Esophagus squamous epithelium (tissue), 5 donors: Measurements from ENCODE around the gene PCCA. TPM values are rescaled to one million over a fixed set of nuclear protein-coding genes. Genes with fewer than 3 reads are reported as not detected.

ENCODE experiments used
- DNase-seq: peaks from one replicate; lab custom pipeline; 2025; lab: John Stamatoyannopoulos, UW
- H3K27ac ChIP-seq, 4 donors: fragments of 200-600 bp; sonication (generic); one replicate each; pipeline ENCODE4 v1.5.1; 2016 to 2019; ENCODE audit warnings: mild to moderate bottlenecking in 1 of 4
- H3K27me3 ChIP-seq, 4 donors: fragments of 200-600 bp; sonication (generic); 1 replicate in 3 of 4; 2 replicates in 1 of 4; pipeline versions ENCODE4 v1.5.1 to v1.6.0; 2017 to 2021; ENCODE audit warnings: antibody characterized with exemption in 1 of 4
- H3K36me3 ChIP-seq, 3 donors: fragments of 200-600 bp; sonication (generic); one replicate each; pipeline ENCODE4 v1.5.1; 2016 to 2019
- H3K4me1 ChIP-seq, 3 donors: fragments of 200-600 bp; sonication (generic); one replicate each; pipeline ENCODE4 v1.5.1; 2017 to 2019
- H3K4me3 ChIP-seq, 4 donors: fragments of 200-600 bp; sonication (generic); 1 replicate in 3 of 4; 2 replicates in 1 of 4; pipeline ENCODE4 v1.5.1; 2016 to 2019; ENCODE audit warnings: mild to moderate bottlenecking in 2 of 4, moderate library complexity in 1 of 4
- H3K9me3 ChIP-seq, 3 donors: fragments of 200-600 bp; sonication (generic); one replicate each; pipeline ENCODE4 v1.5.1; 2016 to 2019
- POLR2A ChIP-seq, 4 donors: fragments of 450-650 bp; IDR thresholded peaks; one replicate each; pipeline ENCODE4 v1.6.1; 2017; ENCODE audit warnings: antibody characterized with exemption in 4 of 4, mild to moderate bottlenecking in 4 of 4, moderate library complexity in 3 of 4
- WGBS, 2 donors: methylation state at CpG; one replicate each; pipeline ENCODE4 v1.1.5; 2018; 5-methylcytosine and 5-hydroxymethylcytosine counted together
- intact Hi-C: fragments of 100-400 bp; cut with DNase I; formaldehyde crosslinking; loops from one replicate; pipeline ENCODE4 v1.15.0; 2022
- total RNA-seq, 4 donors: library from RNA; depleted of rRNA; stranded (reverse); fragments of >200 nt; gene quantifications; one replicate each; pipeline ENCODE4 v1.1.0, GENCODE V29; 2016
- TF ChIP-seq, protein P1 (sequence below), 6 experiments: fragments of 450-650 bp in 4 of 6; fragments of 200-600 bp in 2 of 6; sonication (generic) in 2 of 6; IDR thresholded peaks; one replicate each; pipeline ENCODE4 v1.5.1; 2016 to 2019; ENCODE audit warnings: antibody characterized with exemption in 6 of 6, mild to moderate bottlenecking in 4 of 6, moderate library complexity in 4 of 6
- donor health status: DM: yes; HTN: yes; CAD: no.

The PCCA gene
- total RNA-seq, 4 donors from 2014 or later: 21.5 to 46.5 (median 30.2) TPM

DNA sequence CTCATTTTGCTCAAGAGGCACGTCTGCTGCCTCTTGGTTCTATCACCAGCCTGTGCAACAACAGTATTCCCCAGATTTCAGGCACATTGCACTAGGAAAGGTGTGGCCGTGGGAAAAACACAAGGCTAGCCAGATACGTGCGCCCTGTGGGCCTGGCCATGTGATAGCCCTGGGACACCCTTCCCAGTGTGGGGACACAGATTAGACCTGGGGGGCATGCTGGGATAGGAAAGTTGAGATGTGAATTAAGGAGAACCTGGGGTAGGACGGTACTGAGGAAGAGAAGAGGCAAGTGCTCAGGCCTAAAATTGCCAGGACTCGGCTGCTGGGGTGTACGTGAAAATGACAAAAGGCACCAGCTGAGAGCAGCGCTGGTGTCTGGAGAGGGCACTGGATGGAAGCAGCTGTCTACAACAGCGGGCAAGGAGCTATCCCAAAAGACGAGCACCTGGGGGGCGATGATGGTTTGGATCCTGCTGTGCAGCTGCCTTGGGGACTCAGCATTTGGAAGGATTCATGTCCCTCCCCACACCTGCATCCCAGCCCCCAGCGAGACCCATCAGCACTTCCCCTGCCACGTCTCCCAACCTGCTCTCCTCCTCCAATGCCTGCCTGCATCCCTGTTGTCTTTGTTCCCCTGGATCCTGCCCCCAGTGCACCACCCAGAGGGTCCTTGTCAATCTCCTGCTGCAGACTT lies 445.4 kb downstream of the PCCA start:
- no peaks in the 10 kb centered on the region for H3K9me3 ChIP-seq
- H3K4me3 ChIP-seq: no peak overlapping the region
- intact Hi-C loops: no loop called here
- 91 to 92% methylated on average over 13 of the region's 13 CpGs for WGBS, 2 donors
- no peak overlapping the region for H3K27ac ChIP-seq
- H3K27me3 ChIP-seq: no peaks in the 10 kb centered on the region
- H3K4me1 ChIP-seq: peaks cover 0 to 9% (median 0%) of the 10 kb centered on the region in 3 donors
- no peak for DNase-seq
- peaks cover 0 to 39% (median 0%) of the 10 kb centered on the region in 3 donors for H3K36me3 ChIP-seq
- TF ChIP-seq, protein P1, sequence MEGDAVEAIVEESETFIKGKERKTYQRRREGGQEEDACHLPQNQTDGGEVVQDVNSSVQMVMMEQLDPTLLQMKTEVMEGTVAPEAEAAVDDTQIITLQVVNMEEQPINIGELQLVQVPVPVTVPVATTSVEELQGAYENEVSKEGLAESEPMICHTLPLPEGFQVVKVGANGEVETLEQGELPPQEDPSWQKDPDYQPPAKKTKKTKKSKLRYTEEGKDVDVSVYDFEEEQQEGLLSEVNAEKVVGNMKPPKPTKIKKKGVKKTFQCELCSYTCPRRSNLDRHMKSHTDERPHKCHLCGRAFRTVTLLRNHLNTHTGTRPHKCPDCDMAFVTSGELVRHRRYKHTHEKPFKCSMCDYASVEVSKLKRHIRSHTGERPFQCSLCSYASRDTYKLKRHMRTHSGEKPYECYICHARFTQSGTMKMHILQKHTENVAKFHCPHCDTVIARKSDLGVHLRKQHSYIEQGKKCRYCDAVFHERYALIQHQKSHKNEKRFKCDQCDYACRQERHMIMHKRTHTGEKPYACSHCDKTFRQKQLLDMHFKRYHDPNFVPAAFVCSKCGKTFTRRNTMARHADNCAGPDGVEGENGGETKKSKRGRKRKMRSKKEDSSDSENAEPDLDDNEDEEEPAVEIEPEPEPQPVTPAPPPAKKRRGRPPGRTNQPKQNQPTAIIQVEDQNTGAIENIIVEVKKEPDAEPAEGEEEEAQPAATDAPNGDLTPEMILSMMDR (IDR thresholded peaks at IDR 0.05): no peak
- TF ChIP-seq POLR2A (IDR thresholded peaks at IDR 0.05): no peak

DNA sequence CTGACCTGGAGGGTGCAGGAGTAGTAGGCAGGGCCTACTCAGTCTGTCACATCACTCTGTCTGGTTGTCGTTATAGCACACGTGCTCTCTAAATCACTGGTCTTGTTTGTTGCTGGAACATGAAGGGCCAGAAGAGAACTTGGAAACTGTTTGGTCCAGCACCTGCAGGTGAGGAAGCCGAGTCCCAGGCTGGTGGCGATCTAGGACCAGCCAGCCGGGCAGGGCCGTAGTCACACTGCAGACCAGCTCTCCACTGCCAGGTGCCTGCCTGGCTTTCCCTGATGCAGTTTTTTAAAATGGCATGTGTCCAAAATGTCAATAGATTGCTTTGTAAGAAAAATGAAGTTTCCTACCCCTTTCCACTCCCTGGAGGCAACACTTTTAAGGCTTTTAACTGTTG lies 446.0 kb downstream of the PCCA start:
- no peak for DNase-seq
- Histone ChIP-seq H3K4me1 (peaks cover 0 to 8% (median 0%) of the 10 kb centered on the region in 3 donors), H3K27me3 (no peaks in the 10 kb centered on the region), H3K36me3 (peaks cover 0 to 33% (median 0%) of the 10 kb centered on the region in 3 donors), H3K9me3 (no peaks in the 10 kb centered on the region), H3K27ac (no peak overlapping the region), H3K4me3 (no peak overlapping the region)
- WGBS, 2 donors: 76 to 98% methylated on average over 6 of the region's 6 CpGs
- TF ChIP-seq POLR2A (IDR thresholded peaks at IDR 0.05): no peak
- TF ChIP-seq, protein P1 (IDR thresholded peaks at IDR 0.05): no peak
- intact Hi-C loops: no loop called here

DNA sequence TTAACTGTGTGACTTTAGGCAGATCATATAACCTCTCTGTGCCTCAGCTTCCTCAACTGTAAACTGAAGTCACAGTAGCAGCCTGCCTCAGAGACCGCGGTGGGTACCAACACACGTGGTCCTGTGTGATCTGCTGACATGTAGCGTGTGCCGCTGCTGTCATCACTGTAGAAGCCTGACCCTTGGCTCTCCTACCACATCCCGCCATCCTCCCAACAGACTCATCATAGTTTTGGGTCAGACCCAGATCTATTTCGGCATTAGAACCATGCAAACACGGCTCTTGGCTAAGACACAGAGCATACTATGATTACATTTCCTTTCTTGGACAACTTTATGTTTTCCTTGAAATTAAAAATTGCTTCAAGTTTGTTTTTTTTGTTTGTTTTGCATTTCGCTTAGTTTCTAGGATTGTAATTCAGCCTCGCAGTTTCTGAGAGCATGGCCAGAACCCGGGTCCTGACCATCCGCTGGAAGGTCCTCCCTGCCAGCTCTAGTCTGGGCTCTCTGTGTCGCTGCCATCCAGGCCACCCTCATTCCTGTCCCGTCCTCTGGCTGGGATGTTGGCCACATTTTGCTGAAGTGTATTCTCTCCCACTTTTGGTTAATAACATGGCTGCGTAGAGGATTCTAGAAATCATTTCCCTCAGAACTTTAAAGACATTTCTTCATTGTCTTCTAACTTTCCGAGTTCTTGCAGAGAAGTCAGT lies 446.7 kb downstream of the PCCA start:
- H3K4me3 ChIP-seq: no peak overlapping the region
- peaks cover 0 to 26% (median 0%) of the 10 kb centered on the region in 3 donors for H3K36me3 ChIP-seq
- intact Hi-C loops: no loop called here
- no peak for DNase-seq
- peaks cover 0 to 1% (median under 1%) of the 10 kb centered on the region in 3 donors for H3K4me1 ChIP-seq
- TF ChIP-seq, protein P1 (IDR thresholded peaks at IDR 0.05): no peak
- TF ChIP-seq POLR2A (IDR thresholded peaks at IDR 0.05): no peak
- no peaks in the 10 kb centered on the region for H3K9me3 ChIP-seq
- WGBS, 2 donors: 83 to 84% methylated on average over 16 of the region's 16 CpGs
- H3K27ac ChIP-seq: no peak overlapping the region
- H3K27me3 ChIP-seq: no peaks in the 10 kb centered on the region

DNA sequence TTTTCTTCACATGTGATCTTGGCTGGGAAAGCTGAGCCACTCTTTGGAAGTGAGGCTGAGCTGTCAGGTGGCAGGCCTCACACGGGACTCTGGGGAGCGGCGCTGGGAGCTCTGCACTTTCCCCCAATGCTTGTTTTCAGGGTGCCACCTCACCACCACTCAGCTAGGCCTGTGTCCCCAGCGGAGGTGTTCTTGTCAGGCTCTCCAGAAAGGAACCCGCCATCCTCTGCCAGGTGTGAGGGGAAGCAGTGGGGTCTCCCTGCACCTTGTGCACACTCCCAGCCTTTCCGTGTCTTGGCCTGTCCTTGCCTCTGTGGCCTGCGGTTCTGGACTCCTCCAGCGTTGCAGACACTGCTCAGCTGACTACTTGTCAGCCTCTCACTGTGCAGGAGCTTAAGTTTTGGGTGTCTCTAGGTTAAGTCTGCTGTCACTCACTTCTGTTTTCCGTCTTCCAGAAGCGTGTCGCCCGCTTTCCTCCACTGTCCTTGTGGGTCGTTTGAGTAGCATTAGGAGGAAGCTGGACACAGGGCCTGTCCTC lies 447.8 kb downstream of the PCCA start:
- H3K4me1 ChIP-seq: peaks cover 0 to 12% (median 8%) of the 10 kb centered on the region in 3 donors
- WGBS, 2 donors: 88 to 95% methylated on average over 8 to 9 of the region's 13 CpGs
- no peak overlapping the region for H3K27ac ChIP-seq
- DNase-seq: no peak
- H3K9me3 ChIP-seq: no peaks in the 10 kb centered on the region
- no peak overlapping the region for H3K4me3 ChIP-seq
- H3K27me3 ChIP-seq: no peaks in the 10 kb centered on the region
- peaks cover 0 to 15% (median 0%) of the 10 kb centered on the region in 3 donors for H3K36me3 ChIP-seq
- intact Hi-C loops: no loop called here
- TF ChIP-seq POLR2A (IDR thresholded peaks at IDR 0.05): no peak
- TF ChIP-seq, protein P1 (IDR thresholded peaks at IDR 0.05): no peak

DNA sequence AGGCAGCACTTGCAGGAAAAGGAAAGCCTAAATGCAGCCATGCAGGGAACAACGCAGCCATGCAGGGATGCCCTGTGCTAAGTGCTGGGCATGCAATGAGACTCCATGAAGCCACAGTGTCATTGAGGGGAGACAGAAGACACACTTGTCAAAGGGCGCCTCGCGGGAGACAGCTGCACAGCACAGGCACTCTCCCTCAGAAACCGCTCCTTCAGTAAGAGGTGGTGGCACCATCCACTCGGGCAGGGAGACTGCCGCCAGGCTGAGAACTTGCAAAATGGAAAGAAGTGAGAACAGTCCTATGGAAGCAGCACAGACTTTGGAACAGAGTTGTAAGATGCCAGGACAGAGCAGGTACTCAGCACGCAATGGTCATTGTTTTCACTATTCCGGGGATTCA lies 448.6 kb downstream of the PCCA start:
- intact Hi-C loops: no loop called here
- Histone ChIP-seq H3K36me3 (peaks cover 0 to 7% (median 0%) of the 10 kb centered on the region in 3 donors), H3K27me3 (no peaks in the 10 kb centered on the region), H3K4me3 (no peak overlapping the region), H3K4me1 (peaks cover 5 to 19% (median 11%) of the 10 kb centered on the region in 3 donors), H3K9me3 (no peaks in the 10 kb centered on the region), H3K27ac (no peak overlapping the region)
- 94 to 96% methylated on average over 9 of the region's 9 CpGs for WGBS, 2 donors
- no peak for DNase-seq
- TF ChIP-seq, protein P1 (IDR thresholded peaks at IDR 0.05): no peak
- no peak for TF ChIP-seq POLR2A (IDR thresholded peaks at IDR 0.05)
